ENCODE results near the gene MGAT5B.

DNA sequence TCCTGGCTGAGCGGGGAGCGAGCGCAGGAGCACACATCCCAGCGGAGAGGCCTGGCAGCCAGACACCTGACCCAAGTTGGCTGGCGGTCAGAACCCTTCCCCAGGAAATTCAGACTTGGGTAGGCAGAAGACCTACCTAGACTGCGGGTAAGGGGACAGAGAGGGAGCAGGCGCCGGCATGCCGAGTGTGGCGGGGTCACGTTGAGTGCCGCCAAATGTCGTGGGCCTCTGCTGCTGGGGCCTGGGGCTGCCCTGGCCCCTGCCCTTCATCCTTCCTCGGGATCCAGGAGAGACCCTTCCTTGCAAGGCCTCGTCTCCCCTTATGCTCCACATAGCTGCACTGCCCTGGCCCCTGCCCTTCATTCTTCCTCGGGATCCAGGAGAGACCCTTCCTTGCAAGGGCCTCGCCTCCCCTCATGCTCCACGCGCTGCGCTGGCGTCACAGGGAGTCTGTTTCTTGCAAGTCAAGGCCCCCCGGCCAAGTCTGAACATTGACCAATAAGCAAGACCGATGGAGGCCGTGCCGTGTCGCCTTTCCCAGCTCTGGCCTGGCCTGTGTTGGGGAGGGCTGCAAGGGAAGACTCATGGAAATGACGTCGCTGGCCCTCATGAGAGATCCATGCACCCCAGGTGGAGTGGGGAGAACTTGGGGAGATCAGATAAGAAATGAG, 47.8 kb downstream of the MGAT5B start:
- TF ChIP-seq, protein P1, sequence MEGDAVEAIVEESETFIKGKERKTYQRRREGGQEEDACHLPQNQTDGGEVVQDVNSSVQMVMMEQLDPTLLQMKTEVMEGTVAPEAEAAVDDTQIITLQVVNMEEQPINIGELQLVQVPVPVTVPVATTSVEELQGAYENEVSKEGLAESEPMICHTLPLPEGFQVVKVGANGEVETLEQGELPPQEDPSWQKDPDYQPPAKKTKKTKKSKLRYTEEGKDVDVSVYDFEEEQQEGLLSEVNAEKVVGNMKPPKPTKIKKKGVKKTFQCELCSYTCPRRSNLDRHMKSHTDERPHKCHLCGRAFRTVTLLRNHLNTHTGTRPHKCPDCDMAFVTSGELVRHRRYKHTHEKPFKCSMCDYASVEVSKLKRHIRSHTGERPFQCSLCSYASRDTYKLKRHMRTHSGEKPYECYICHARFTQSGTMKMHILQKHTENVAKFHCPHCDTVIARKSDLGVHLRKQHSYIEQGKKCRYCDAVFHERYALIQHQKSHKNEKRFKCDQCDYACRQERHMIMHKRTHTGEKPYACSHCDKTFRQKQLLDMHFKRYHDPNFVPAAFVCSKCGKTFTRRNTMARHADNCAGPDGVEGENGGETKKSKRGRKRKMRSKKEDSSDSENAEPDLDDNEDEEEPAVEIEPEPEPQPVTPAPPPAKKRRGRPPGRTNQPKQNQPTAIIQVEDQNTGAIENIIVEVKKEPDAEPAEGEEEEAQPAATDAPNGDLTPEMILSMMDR (conservative IDR thresholded peaks at IDR 0.05 in 1 of 2, IDR thresholded peaks at IDR 0.05 in 1 of 2; ENCODE audit: extremely low read depth in 1 of 2, insufficient read depth in 1 of 2, low read depth in 1 of 2, low read length in 2 of 2): no peak
- no peak for TF ChIP-seq EZH2 (IDR thresholded peaks at IDR 0.05; ENCODE audit: borderline replicate concordance, low read length)
